GM12878 (cell line): ENCODE data around the gene PPM1G. TPM values are rescaled to one million over a fixed set of nuclear protein-coding genes. Genes with fewer than 3 reads are reported as not detected.

Experiments used
- ATAC-seq: fragments of 200-7000 bp; cut with Tn5 transposase; 3 replicates; pipeline ENCODE4 v1.9.1; 2020; ENCODE audit warnings: mild to moderate bottlenecking, moderate library complexity
- BruUV-seq: library from RNA; stranded (reverse); fragments of 400-500 nt; replicated peaks from 2 replicates; lab custom pipeline; 2021; lab: Mats Ljungman, UMichigan
- CTCF ChIA-PET: fragments of 300-600 bp; sonication (Branson Sonifier 250); formaldehyde crosslinking; extraction: SDS; loops from one replicate; lab custom pipeline; 2021; ENCODE audit warnings: inconsistent platforms; lab: Yijun Ruan, JAX
- POLR2A ChIA-PET: fragments of 350-600 bp; formaldehyde crosslinking; extraction: SDS; loops from one replicate; lab custom pipeline; 2021; ENCODE audit warnings: inconsistent platforms; lab: Charles Lee
- RAD21 ChIA-PET: fragments of 300-600 bp; sonication (Branson Sonifier 250); formaldehyde crosslinking; loops from one replicate; lab custom pipeline; 2023; ENCODE audit warnings: antibody characterized with exemption; ENCODE audit not compliant: unreplicated experiment; lab: Charles Lee
- SMC1A ChIA-PET: fragments of 300-600 bp; sonication (Branson Sonifier 250); formaldehyde crosslinking; loops from one replicate; lab custom pipeline; 2023; ENCODE audit not compliant: unreplicated experiment, uncharacterized antibody; lab: Charles Lee
- DNase-seq: peaks from one replicate; pipeline ENCODE4 v3.0.0-alpha.2; 2011; ENCODE audit warnings: low read depth, low spot score
- FAIRE-seq: peaks from 3 replicates; lab custom pipeline; 2011; peaks lifted over from hg19 to GRCh38; lab: Jason Lieb, UNC
- H2AFZ ChIP-seq: 2 replicates; pipeline ENCODE4 v1.6.0; 2011; ENCODE audit warnings: low read depth, low read length, control low read depth; ENCODE audit not compliant: control insufficient read depth
- H3K27ac ChIP-seq: 2 replicates; pipeline ENCODE4 v1.5.1; 2011; ENCODE audit warnings: control low read depth; ENCODE audit not compliant: control insufficient read depth, insufficient read depth
- H3K27me3 ChIP-seq, 2 experiments: replicated peaks in 1 of 2; 2 replicates each; pipeline versions ENCODE4 v1.6.0 to v1.6.1; 2011; ENCODE audit warnings: low read length in 1 of 2; ENCODE audit not compliant: control insufficient read depth in 2 of 2, insufficient read depth in 2 of 2
- H3K36me3 ChIP-seq, 2 experiments: 2 replicates each; pipeline ENCODE4 v1.5.1; 2011; ENCODE audit warnings: low read length in 1 of 2; ENCODE audit not compliant: control insufficient read depth in 2 of 2, insufficient read depth in 2 of 2
- H3K4me1 ChIP-seq: 2 replicates; pipeline ENCODE4 v1.6.1; 2011; ENCODE audit warnings: mild to moderate bottlenecking, low read length, moderate library complexity, mixed read lengths; ENCODE audit not compliant: control insufficient read depth, insufficient read depth
- H3K4me2 ChIP-seq: 2 replicates; pipeline ENCODE4 v1.6.0; 2011; ENCODE audit warnings: control low read depth; ENCODE audit not compliant: control insufficient read depth, insufficient read depth
- H3K4me3 ChIP-seq: fragments of 200-600 bp; sonication (generic); 2 replicates; pipeline ENCODE4 v1.5.1; 2016
- H3K79me2 ChIP-seq: 2 replicates; pipeline ENCODE4 v1.6.0; 2011; ENCODE audit warnings: low read length; ENCODE audit not compliant: control insufficient read depth, insufficient read depth
- H3K9ac ChIP-seq: 2 replicates; pipeline ENCODE4 v1.8.0; 2011; ENCODE audit warnings: low read length, control low read depth, mixed read lengths; ENCODE audit not compliant: control insufficient read depth, insufficient read depth
- H3K9me3 ChIP-seq: replicated peaks from 3 replicates; pipeline ENCODE4 v1.5.1; 2011; ENCODE audit warnings: mild to moderate bottlenecking, low read length; ENCODE audit not compliant: control insufficient read depth, insufficient read depth
- H4K20me1 ChIP-seq: 2 replicates; pipeline ENCODE4 v1.6.0; 2011; ENCODE audit not compliant: control insufficient read depth, insufficient read depth
- POLR2A ChIP-seq: IDR thresholded peaks from 2 replicates; pipeline ENCODE4 v1.6.1; 2011; ENCODE audit warnings: low read depth, mild to moderate bottlenecking, low read length
- ZBTB11 ChIP-seq: fragments of 450-650 bp; formaldehyde crosslinking; IDR thresholded peaks from 2 replicates; pipeline ENCODE4 v1.5.0; 2022; ENCODE audit warnings: mild to moderate bottlenecking, missing genetic modification characterization
- WGBS: methylation state at CpG from one replicate; pipeline ENCODE4 v1.1.6; 2016; ENCODE audit warnings: low lambda C conversion rate; ENCODE audit not compliant: insufficient replicate concordance, insufficient coverage; ENCODE audit errors: missing lambda C conversion rate; 5-methylcytosine and 5-hydroxymethylcytosine counted together
- in situ Hi-C: fragments of 300-500 bp; cut with MboI; formaldehyde crosslinking; loops from 9 replicates; pipeline ENCODE4 v1.14.3; 2018; ENCODE audit warnings: mixed read lengths
- intact Hi-C: fragments of 100-400 bp; cut with micrococcal nuclease; formaldehyde crosslinking; loops from one replicate; pipeline ENCODE4 v1.14.2; 2022; ENCODE audit not compliant: unreplicated experiment
- polyA plus RNA-seq, 11 experiments: library from polyadenylated mRNA; depleted of rRNA in 4 of 11; unstranded in 6 of 11; stranded (reverse) in 5 of 11; fragments of >200 nt; fragmentation: Nextera tagmentation in 4 of 11; fragmentation: Illumina TruSeq in 1 of 11; extraction: Ambion mirVana in 4 of 11; extraction: Trizol in 1 of 11; gene quantifications; 1 replicate in 1 of 11; 2 replicates in 10 of 11; pipeline versions ENCODE4 v1.2.1 to v1.2.3, GENCODE V29; 2011 to 2016; ENCODE audit warnings: inconsistent platforms in 2 of 11, missing spikeins in 2 of 11, low read depth in 1 of 11
- total RNA-seq, 4 experiments: library from RNA; depleted of rRNA in 3 of 4; stranded (reverse); fragments of >200 nt in 3 of 4; fragmentation: Illumina TruSeq in 1 of 4; extraction: Trizol in 1 of 4; gene quantifications; 2 replicates each; pipeline versions ENCODE4 v1.2.1 to v1.2.3, GENCODE V29; 2013 to 2021

PPM1G gene
- total and polyA plus RNA-seq, 10 of the 15 experiments (the other 5 are each of a cell fraction or from before 2014, with no cell fraction given): 68.8 to 171 (median 121) TPM

- CTCF ChIA-PET: no interaction called here
- Histone ChIP-seq H3K79me2 (peaks cover 33% of the 10 kb centered on the region), H3K9ac (no peak overlapping the region), H3K4me1 (peaks cover 9% of the 10 kb centered on the region; the same call in 1 of the 2 replicates), H3K4me3 (no peak overlapping the region), H3K27ac (no peak overlapping the region), H4K20me1 (no peaks in the 10 kb centered on the region; the same call in 1 of the 2 replicates), H3K4me2 (no peak overlapping the region), H2AFZ (no peak overlapping the region), H3K36me3 (peaks cover 32 to 36% of the 10 kb centered on the region in 2 experiments), H3K9me3 (no peaks in the 10 kb centered on the region), H3K27me3 (no peaks in the 10 kb centered on the region)
- BruUV-seq: no TSS peak
- intact Hi-C loops: no loop called here
- FAIRE-seq (no peak), ATAC-seq (no peak), DNase-seq (no peak)
- TF ChIP-seq POLR2A (peak; percentile 26; the same call in 1 of the 2 replicates), ZBTB11 (CRISPR knock-in tag) (no peak)
- SMC1A ChIA-PET: no interaction called here
- POLR2A ChIA-PET: no interaction called here
- RAD21 ChIA-PET: no interaction called here
- WGBS: 97% methylated on average over 16 of the region's 16 CpGs
- in situ Hi-C loops: no loop called here
These were observed 33.1 kb downstream of the PPM1G start for GRCh38 chr2:27376151-27376865.
